HepG2 (cell line): ENCODE measurements around the gene VPREB3. TPM values are rescaled to one million over a fixed set of nuclear protein-coding genes. Genes with fewer than 3 reads are reported as not detected.

ENCODE experiments used
- ATAC-seq: fragments of 200-7000 bp; cut with Tn5 transposase; 3 replicates; pipeline ENCODE4 v1.9.1; 2020; ENCODE audit warnings: mild to moderate bottlenecking, moderate library complexity
- BruUV-seq: library from RNA; stranded (reverse); fragments of 400-500 nt; replicated peaks from 2 replicates; lab custom pipeline; 2021; lab: Mats Ljungman, UMichigan
- CTCF ChIA-PET: fragments of 300-600 bp; formaldehyde crosslinking; extraction: SDS; loops from one replicate; lab custom pipeline; 2021; ENCODE audit warnings: low total read pairs, inconsistent platforms, low intra/inter-chr PET ratio; lab: Yijun Ruan, JAX
- POLR2A ChIA-PET: fragments of 350-600 bp; sonication (Branson Sonifier 250); formaldehyde crosslinking; loops from one replicate; lab custom pipeline; 2020; ENCODE audit warnings: antibody characterized with exemption, inconsistent platforms; lab: Yijun Ruan, JAX
- DNase-seq: peaks from one replicate; pipeline ENCODE4 v3.0.0-alpha.2; 2015; ENCODE audit warnings: low spot score
- FAIRE-seq: peaks from 3 replicates; lab custom pipeline; 2011; peaks lifted over from hg19 to GRCh38; lab: Jason Lieb, UNC
- H2AFZ ChIP-seq: one replicate; pipeline ENCODE4 v1.6.1; 2011; ENCODE audit warnings: low read length, inconsistent platforms
- H3K27ac ChIP-seq: fragments of 300-600 bp; 3 replicates; pipeline ENCODE4 v1.8.0; 2011; ENCODE audit warnings: mixed run types, mild to moderate bottlenecking, mixed read lengths, low read length, inconsistent platforms; ENCODE audit not compliant: insufficient read depth; ENCODE audit errors: extremely low read length
- H3K27me3 ChIP-seq, 2 experiments: fragments of 200-600 bp in 1 of 2; 2 replicates in 1 of 2; 3 replicates in 1 of 2; pipeline versions ENCODE4 v1.6.0 to v1.8.0; 2011; ENCODE audit warnings: low read length in 2 of 2, mild to moderate bottlenecking in 2 of 2, moderate library complexity in 2 of 2, inconsistent platforms in 1 of 2; ENCODE audit not compliant: insufficient read depth in 2 of 2, control insufficient read depth in 1 of 2
- H3K36me3 ChIP-seq, 2 experiments: fragments of 200-600 bp in 1 of 2; replicated peaks in 1 of 2; 2 replicates in 1 of 2; 3 replicates in 1 of 2; pipeline versions ENCODE4 v1.5.1 to v1.8.0; 2011; ENCODE audit warnings: low read length in 2 of 2, inconsistent platforms in 1 of 2; ENCODE audit not compliant: insufficient read depth in 2 of 2, control insufficient read depth in 1 of 2
- H3K4me1 ChIP-seq: 2 replicates; pipeline ENCODE4 v1.5.1; 2012; ENCODE audit warnings: low read length, inconsistent platforms; ENCODE audit not compliant: insufficient read depth
- H3K4me2 ChIP-seq: 2 replicates; pipeline ENCODE4 v1.6.0; 2011; ENCODE audit warnings: low read depth, low read length, inconsistent platforms
- H3K4me3 ChIP-seq, 3 experiments: fragments of 200-600 bp in 1 of 3; sonication (generic), shearing (Covaris generic) in 1 of 3; replicated peaks in 1 of 3; 2 replicates each; pipeline ENCODE4 v1.5.1; 2011 to 2016; ENCODE audit warnings: low read length in 3 of 3, inconsistent platforms in 2 of 3, low read depth in 2 of 3, mild to moderate bottlenecking in 2 of 3, control low read depth in 1 of 3, mixed read lengths in 1 of 3; ENCODE audit not compliant: insufficient read depth in 1 of 3
- H3K79me2 ChIP-seq: one replicate; pipeline ENCODE4 v1.6.1; 2011; ENCODE audit warnings: low read length, inconsistent platforms; ENCODE audit not compliant: insufficient read depth
- H3K9ac ChIP-seq: 2 replicates; pipeline ENCODE4 v1.6.0; 2011; ENCODE audit warnings: mild to moderate bottlenecking, low read depth, low read length, inconsistent platforms; ENCODE audit not compliant: insufficient read depth
- H3K9me3 ChIP-seq: 2 replicates; pipeline ENCODE4 v1.5.1; 2012; ENCODE audit warnings: mild to moderate bottlenecking, low read length
- H4K20me1 ChIP-seq: 2 replicates; pipeline ENCODE4 v1.6.0; 2011; ENCODE audit warnings: inconsistent platforms, mild to moderate bottlenecking, low read length, moderate library complexity; ENCODE audit not compliant: insufficient read depth
- AGO2 ChIP-seq: fragments of 200-400 bp; formaldehyde crosslinking; optimal IDR thresholded peaks from 2 replicates; pipeline ENCODE3; 2017; ENCODE audit warnings: mild to moderate bottlenecking, low read depth, low read length, moderate library complexity
- CEBPB ChIP-seq: IDR thresholded peaks from 2 replicates; pipeline ENCODE4 v1.6.1; 2011; ENCODE audit warnings: low read depth, low read length, improper control_type of control experiment, borderline replicate concordance
- HNF4A ChIP-seq: sonication (generic); formaldehyde crosslinking; IDR thresholded peaks from 2 replicates; pipeline ENCODE4 v1.4.0; 2020; ENCODE audit warnings: missing genetic modification reagents
- MTF2 ChIP-seq: sonication (generic); formaldehyde crosslinking; IDR thresholded peaks from 2 replicates; pipeline ENCODE4 v1.5.0; 2020; ENCODE audit warnings: missing genetic modification reagents, borderline replicate concordance
- MXI1 ChIP-seq: IDR thresholded peaks from 3 replicates; pipeline ENCODE4 v1.6.1; 2012; ENCODE audit warnings: low read depth, low read length, inconsistent platforms, borderline replicate concordance
- STAT5B ChIP-seq: sonication (generic); formaldehyde crosslinking; IDR thresholded peaks from 2 replicates; pipeline ENCODE4 v1.4.0; 2020; ENCODE audit warnings: missing genetic modification reagents
- ZNF3 ChIP-seq: IDR thresholded peaks from 2 replicates; pipeline ENCODE4 v1.7.0; 2017; ENCODE audit warnings: inconsistent platforms
- ZNF337 ChIP-seq: sonication (generic); formaldehyde crosslinking; IDR thresholded peaks from 2 replicates; pipeline ENCODE4 v1.5.1; 2020; ENCODE audit warnings: missing genetic modification reagents, low read depth, mild to moderate bottlenecking, borderline replicate concordance
- ZNF747 ChIP-seq: sonication (generic); formaldehyde crosslinking; IDR thresholded peaks from 2 replicates; pipeline ENCODE4 v1.8.1; 2023; ENCODE audit warnings: missing genetic modification reagents, mild to moderate bottlenecking, borderline replicate concordance
- WGBS: methylation state at CpG from one replicate; pipeline ENCODE4 v1.1.6; 2017; ENCODE audit warnings: low lambda C conversion rate; 5-methylcytosine and 5-hydroxymethylcytosine counted together
- in situ Hi-C: cut with HindIII; loops from 2 replicates; pipeline ENCODE4 v1.10.0; 2017; ENCODE audit warnings: low pct_unique_long_range_greater_than_20kb; ENCODE audit not compliant: extremely low pct_ligation_motif_present
- intact Hi-C: fragments of 100-400 bp; cut with micrococcal nuclease; formaldehyde crosslinking; loops from one replicate; pipeline ENCODE4 v1.10.0; 2022; ENCODE audit not compliant: unreplicated experiment
- polyA plus RNA-seq, 8 experiments: library from polyadenylated mRNA; depleted of rRNA in 3 of 8; stranded (reverse) in 7 of 8; unstranded in 1 of 8; fragments of >200 nt; fragmentation: Illumina TruSeq in 4 of 8; extraction: Trizol in 4 of 8; gene quantifications; 2 replicates each; pipeline versions ENCODE4 v1.2.1 to v1.2.3, GENCODE V29; 2011 to 2016; ENCODE audit warnings: low read depth in 4 of 8, missing spikeins in 1 of 8, mixed read lengths in 1 of 8; ENCODE audit not compliant: insufficient read depth in 1 of 8
- total RNA-seq, 5 experiments: library from RNA; depleted of rRNA; stranded (reverse); fragments of >200 nt; fragmentation: Illumina TruSeq; extraction: Trizol; gene quantifications; 2 replicates each; pipeline ENCODE4 v1.2.3, GENCODE V29; 2016; ENCODE audit warnings: low read depth in 1 of 5
- TF ChIP-seq, protein P1 (sequence below): sonication (generic); formaldehyde crosslinking; IDR thresholded peaks from 2 replicates; pipeline ENCODE4 v1.5.0; 2020; ENCODE audit warnings: mild to moderate bottlenecking, missing genetic modification reagents

VPREB3 gene
- total and polyA plus RNA-seq, 2 of the 13 experiments (the other 11 are each of a cell fraction or from before 2014, with no cell fraction given), result 0.22 TPM; not detected in 1

DNA sequence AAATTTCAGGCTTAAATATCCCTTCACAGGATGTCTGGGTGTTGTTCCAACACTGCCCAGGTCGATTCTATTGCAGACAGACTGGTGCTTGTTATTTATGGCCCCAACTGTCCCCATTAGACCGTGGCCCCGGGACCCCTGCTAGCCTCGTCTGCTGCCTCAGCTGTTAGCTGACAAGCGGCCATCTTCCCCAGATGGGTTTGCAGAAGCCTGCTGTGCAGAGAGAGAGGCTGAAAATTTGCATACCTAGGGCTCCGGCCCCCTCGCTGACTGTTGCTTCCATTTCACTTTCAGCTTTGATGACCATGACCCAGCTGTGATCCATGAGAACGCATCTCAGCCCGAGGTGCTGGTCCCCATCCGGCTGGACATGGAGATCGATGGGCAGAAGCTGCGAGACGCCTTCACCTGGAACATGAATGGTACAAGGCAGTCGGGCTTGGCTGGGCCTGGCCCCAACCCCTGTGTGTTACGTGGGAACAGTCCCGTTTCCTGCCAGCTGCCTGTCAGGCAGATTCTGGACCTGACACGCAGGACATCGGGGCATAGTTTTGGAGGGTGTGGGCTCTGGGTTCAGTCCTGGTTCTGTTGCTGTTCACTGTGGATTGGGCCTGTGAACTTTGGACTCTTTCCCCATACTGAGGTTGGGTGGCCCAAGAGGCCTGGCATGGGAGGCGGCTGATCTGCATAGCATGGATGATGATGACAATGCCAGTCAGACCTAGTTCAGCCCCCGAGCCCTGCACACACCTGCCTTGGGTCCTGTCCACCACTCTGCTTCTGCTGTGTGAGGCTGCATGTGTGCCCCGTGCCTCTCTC, 49.0 kb upstream of the VPREB3 start:
- Histone ChIP-seq H3K9me3 (no peaks in the 10 kb centered on the region), H3K4me2 (no peak overlapping the region), H3K36me3 (peaks cover 30 to 66% of the 10 kb centered on the region in 2 experiments), H3K9ac (no peak overlapping the region), H4K20me1 (no peaks in the 10 kb centered on the region), H3K27me3 (no peaks in the 10 kb centered on the region), H3K79me2 (no peaks in the 10 kb centered on the region), H2AFZ (no peak overlapping the region), H3K27ac (no peak overlapping the region), H3K4me1 (peaks cover 11% of the 10 kb centered on the region), H3K4me3 (no peak overlapping the region)
- intact Hi-C loops, result no loop called here
- 93% methylated on average over 7 of the region's 21 CpGs for WGBS
- ChIA-PET POLR2A (interaction anchor here (1.5 to 1.6 kb wide), 2 partner anchors 29 to 54 kb away, joined by 4 read pairs; partner anchors contain the start of gene SLC2A11), CTCF (no interaction called here)
- FAIRE-seq, result no peak
- in situ Hi-C loops, result no loop called here
- BruUV-seq, result no TSS peak
- peak; percentile 37; the same call in 1 of the 2 replicates for TF ChIP-seq CEBPB
- TF ChIP-seq HNF4A (CRISPR knock-in tag), result 0 out of 2 replicates have a peak, but pooled peaks have one; percentile 40
- TF ChIP-seq ZNF3 (CRISPR knock-in tag), result no peak
- TF ChIP-seq AGO2, result peak; percentile 62
- peak; percentile 35 for ATAC-seq
- DNase-seq, result no peak

DNA sequence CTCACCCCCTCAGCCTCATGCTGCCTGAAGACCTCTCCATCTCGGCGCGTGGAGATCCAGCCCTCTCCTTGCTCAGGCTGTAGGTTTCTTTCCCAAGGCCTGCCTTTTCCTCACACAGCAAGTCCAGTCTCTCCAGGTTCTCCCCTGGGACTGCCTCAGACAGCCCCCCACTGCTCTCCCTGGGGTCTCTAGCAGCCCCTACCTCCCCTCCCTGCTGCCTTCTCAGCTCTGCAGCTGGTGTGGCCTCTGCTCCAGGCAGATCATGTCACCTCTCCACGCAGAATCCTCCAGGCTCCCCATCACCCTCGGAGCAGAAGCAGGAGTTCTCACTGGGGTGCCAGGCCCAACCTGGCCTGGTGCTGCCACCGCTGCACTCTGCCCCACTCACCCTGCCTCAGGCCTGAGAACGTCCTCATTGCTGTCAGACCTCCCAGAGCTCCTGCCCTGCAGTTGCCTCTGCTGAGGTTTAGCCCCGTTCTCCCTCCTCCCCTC, 47.7 kb upstream of the VPREB3 start:
- no peak overlapping the region for H2AFZ ChIP-seq
- no peak for DNase-seq
- intact Hi-C loops (no loop called here), in situ Hi-C loops (no loop called here)
- H4K20me1 ChIP-seq, result no peaks in the 10 kb centered on the region
- ChIA-PET POLR2A (interaction anchor here (1.5 to 1.6 kb wide), 2 partner anchors 28 to 56 kb away, joined by 4 read pairs; partner anchors contain the start of gene SLC2A11), CTCF (no interaction called here)
- H3K79me2 ChIP-seq, result no peaks in the 10 kb centered on the region
- FAIRE-seq, result no peak
- H3K27me3 ChIP-seq, result no peaks in the 10 kb centered on the region
- ATAC-seq, result no peak
- H3K4me3 ChIP-seq, result no peak overlapping the region
- no peaks in the 10 kb centered on the region for H3K9me3 ChIP-seq
- no peak overlapping the region for H3K27ac ChIP-seq
- peaks cover 34 to 69% of the 10 kb centered on the region in 2 experiments for H3K36me3 ChIP-seq
- peaks cover 11% of the 10 kb centered on the region for H3K4me1 ChIP-seq
- no peak overlapping the region for H3K4me2 ChIP-seq
- TF ChIP-seq, protein P1, sequence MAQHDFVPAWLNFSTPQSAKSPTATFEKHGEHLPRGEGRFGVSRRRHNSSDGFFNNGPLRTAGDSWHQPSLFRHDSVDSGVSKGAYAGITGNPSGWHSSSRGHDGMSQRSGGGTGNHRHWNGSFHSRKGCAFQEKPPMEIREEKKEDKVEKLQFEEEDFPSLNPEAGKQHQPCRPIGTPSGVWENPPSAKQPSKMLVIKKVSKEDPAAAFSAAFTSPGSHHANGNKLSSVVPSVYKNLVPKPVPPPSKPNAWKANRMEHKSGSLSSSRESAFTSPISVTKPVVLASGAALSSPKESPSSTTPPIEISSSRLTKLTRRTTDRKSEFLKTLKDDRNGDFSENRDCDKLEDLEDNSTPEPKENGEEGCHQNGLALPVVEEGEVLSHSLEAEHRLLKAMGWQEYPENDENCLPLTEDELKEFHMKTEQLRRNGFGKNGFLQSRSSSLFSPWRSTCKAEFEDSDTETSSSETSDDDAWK (CRISPR knock-in tag), result no peak
- no peak for TF ChIP-seq MXI1
- TF ChIP-seq ZNF337 (CRISPR knock-in tag), result no peak
- TF ChIP-seq MTF2 (CRISPR knock-in tag), result no peak
- TF ChIP-seq STAT5B (CRISPR knock-in tag), result no peak
- TF ChIP-seq AGO2, result peak; percentile 6
- no peak for TF ChIP-seq ZNF747 (CRISPR knock-in tag)
- BruUV-seq, result no TSS peak
- 96% methylated on average over 7 of the region's 8 CpGs for WGBS
- H3K9ac ChIP-seq, result no peak overlapping the region
